Ascending aorta (tissue), 2 donors: ENCODE measurements around the gene CREBBP. TPM values are rescaled to one million over a fixed set of nuclear protein-coding genes. Genes with fewer than 3 reads are reported as not detected.
"Not testable (repeated sequence)": the region's sequence is repeated elsewhere in the genome, so short reads cannot be mapped to it uniquely, and the experiment has no call there.

ENCODE experiments used
- DNase-seq, 2 donors: peaks; one replicate each; pipeline ENCODE4 v3.0.0-alpha.2; 2019; ENCODE audit warnings: low spot score in 2 of 2
- H3K27ac ChIP-seq, 2 donors: fragments of 200-600 bp; sonication (generic); one replicate each; pipeline ENCODE4 v1.5.1; 2016 to 2017; ENCODE audit warnings: mild to moderate bottlenecking in 1 of 2
- H3K27me3 ChIP-seq: fragments of 200-600 bp; sonication (generic); one replicate; pipeline ENCODE4 v1.5.1; 2017
- H3K36me3 ChIP-seq, 2 donors: fragments of 200-600 bp; sonication (generic); one replicate each; pipeline ENCODE4 v1.5.1; 2016
- H3K4me1 ChIP-seq, 2 donors: fragments of 200-600 bp; sonication (generic); one replicate each; pipeline ENCODE4 v1.5.1; 2016 to 2017; ENCODE audit warnings: mild to moderate bottlenecking in 1 of 2
- H3K4me3 ChIP-seq, 2 donors: fragments of 200-600 bp; sonication (generic); one replicate each; pipeline ENCODE4 v1.5.1; 2016 to 2017; ENCODE audit warnings: mild to moderate bottlenecking in 1 of 2
- H3K9me3 ChIP-seq, 2 donors: fragments of 200-600 bp; sonication (generic); one replicate each; pipeline ENCODE4 v1.5.1; 2016
- CTCF ChIP-seq, 3 experiments: fragments of 200-600 bp in 2 of 3; fragments of 450-650 bp in 1 of 3; sonication (generic) in 2 of 3; IDR thresholded peaks; one replicate each; pipeline ENCODE4 v1.5.1; 2016 to 2019; ENCODE audit warnings: antibody characterized with exemption in 3 of 3, mild to moderate bottlenecking in 1 of 3, moderate library complexity in 1 of 3
- intact Hi-C: fragments of 100-400 bp; cut with DNase I; formaldehyde crosslinking; loops from one replicate; pipeline ENCODE4 v1.15.1; 2023
- total RNA-seq: library from RNA; depleted of rRNA; stranded (reverse); fragments of >200 nt; gene quantifications from one replicate; pipeline ENCODE4 v1.1.0, GENCODE V29; 2016

CREBBP gene
- total RNA-seq: 73.7 TPM

DNA sequence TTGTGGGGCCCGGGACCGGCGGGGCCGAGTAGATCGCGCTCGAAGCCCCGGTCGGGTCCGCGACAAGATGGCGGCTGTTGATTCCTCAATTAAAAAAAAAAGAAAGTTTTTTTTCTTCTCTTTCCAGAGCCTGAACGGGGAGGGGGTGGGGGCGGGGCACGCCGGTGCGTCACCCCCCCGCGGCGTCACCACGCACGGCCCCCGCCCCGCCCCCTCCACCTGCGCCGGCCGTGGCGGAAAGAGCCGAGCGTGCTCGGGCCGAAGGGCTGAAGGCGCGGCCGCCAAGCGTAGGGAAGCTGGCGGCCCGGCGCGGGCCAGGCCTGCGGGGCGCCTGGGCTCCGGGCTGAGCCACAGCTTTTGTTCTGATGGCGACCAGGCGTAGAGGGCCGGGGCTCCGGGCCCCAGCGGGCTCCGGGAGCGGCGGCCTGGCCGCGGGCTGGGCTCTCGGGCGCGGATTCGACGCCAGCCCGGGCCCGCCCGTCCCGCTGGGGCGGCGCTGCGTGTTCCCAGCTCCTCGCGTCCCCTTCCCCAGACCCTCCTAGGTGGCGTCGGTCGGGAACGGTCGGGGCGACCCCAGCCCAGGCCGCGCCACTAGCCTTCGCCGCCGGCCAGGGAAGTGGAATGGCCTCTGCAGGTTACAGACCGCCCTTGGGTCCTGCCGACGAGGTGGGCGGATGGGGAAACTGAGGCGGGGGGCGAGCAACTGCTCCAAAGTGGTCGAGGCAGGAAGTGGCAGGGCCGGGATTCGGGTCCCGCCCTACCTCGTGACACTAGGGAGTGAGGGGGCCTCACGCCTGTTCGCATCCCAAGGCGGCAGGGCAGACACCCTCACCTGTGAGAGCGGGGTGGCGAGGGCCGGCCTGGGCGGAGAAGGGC lies at the start of gene CREBBP:
Gene CREBBP (minus strand): TSS at position 91 of the 876 bp plus-strand sequence. CDS start 797 bp downstream, outside the sequence.
- no peak for TF ChIP-seq CTCF (IDR thresholded peaks at IDR 0.05)
- Histone ChIP-seq H3K27me3 (no peaks in the 10 kb centered on the region), H3K4me3 (peak within 1 kb of the TSS; percentile 78 to 100), H3K4me1 (peaks cover 17 to 20% of the 10 kb centered on the region in 2 donors), H3K36me3 (no peaks in the 10 kb centered on the region), H3K9me3 (no peaks in the 10 kb centered on the region), H3K27ac (peak within 1 kb of the TSS; percentile 79 to 92)
- intact Hi-C loops: loop anchor here (1.0 to 5.0 kb wide), 4 partner anchors 66 to 354 kb away; partner anchors contain the start of gene TRAP1
- DNase-seq: peak; percentile 27 to 91

DNA sequence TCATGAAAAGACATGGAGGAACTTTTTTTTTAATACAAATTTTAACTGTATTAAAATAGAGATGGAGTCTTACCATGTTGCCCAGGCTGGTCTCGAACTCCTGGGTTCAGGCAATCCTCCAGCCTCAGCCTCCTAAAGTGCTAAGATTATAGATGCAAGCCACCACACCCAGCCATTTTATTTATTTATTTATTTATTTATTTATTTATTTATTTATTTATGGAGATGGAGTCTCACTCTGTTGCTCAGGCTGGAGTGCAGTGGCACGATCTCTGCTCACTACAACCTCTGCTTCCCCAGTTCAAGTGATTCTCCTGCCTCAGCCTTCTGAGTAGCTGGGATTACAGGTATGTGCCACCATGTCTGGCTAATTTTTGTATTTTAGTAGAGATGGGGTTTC lies 46.6 kb upstream of the CREBBP start:
- H3K4me1 ChIP-seq, H3K9me3 ChIP-seq, H3K27ac ChIP-seq, DNase-seq, intact Hi-C loops, H3K4me3 ChIP-seq, H3K27me3 ChIP-seq, H3K36me3 ChIP-seq: not testable (repeated sequence)

DNA sequence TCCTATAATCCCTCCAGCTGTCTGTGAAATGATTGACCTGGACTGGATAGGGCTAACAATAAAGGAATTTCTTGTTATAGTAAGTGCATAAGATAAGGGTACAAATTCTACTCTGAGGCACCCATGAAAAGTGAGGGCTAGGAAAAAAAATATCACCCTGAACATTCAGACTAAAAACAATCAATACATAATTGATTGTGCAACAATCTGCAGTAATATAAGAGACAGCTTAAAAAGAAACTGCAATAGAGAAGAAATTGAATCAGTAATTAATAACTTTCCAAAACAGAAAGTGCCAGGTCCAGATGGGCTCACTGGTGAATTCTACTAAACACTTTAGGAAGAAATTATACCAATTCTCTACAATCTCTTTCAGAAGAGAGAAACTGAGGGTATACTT lies 44.2 kb upstream of the CREBBP start:
- Histone ChIP-seq H3K9me3 (no peaks in the 10 kb centered on the region), H3K4me3 (no peak overlapping the region), H3K27ac (no peak overlapping the region), H3K4me1 (no peaks in the 10 kb centered on the region), H3K36me3 (no peaks in the 10 kb centered on the region), H3K27me3 (no peaks in the 10 kb centered on the region)
- intact Hi-C loops: no loop called here
- TF ChIP-seq CTCF (IDR thresholded peaks at IDR 0.05): no peak
- no peak for DNase-seq

- Histone ChIP-seq H3K9me3 (no peaks in the 10 kb centered on the region), H3K27me3 (no peaks in the 10 kb centered on the region), H3K4me1 (no peaks in the 10 kb centered on the region), H3K36me3 (no peaks in the 10 kb centered on the region), H3K27ac (no peak overlapping the region), H3K4me3 (no peak overlapping the region)
- TF ChIP-seq CTCF (IDR thresholded peaks at IDR 0.05): no peak
- DNase-seq: no peak
- intact Hi-C loops: no loop called here
These were observed 41.7 kb upstream of the CREBBP start for GRCh38 chr16:3922241-3922640.

- intact Hi-C loops: no loop called here
- Histone ChIP-seq H3K27me3 (no peaks in the 10 kb centered on the region), H3K9me3 (no peaks in the 10 kb centered on the region), H3K27ac (no peak overlapping the region), H3K4me1 (no peaks in the 10 kb centered on the region), H3K4me3 (no peak overlapping the region), H3K36me3 (no peaks in the 10 kb centered on the region)
- TF ChIP-seq CTCF (IDR thresholded peaks at IDR 0.05): no peak
- DNase-seq: no peak
These were observed 39.7 kb upstream of the CREBBP start for GRCh38 chr16:3920206-3920605.

GRCh38 chr16:3919413-3919812 lies 38.9 kb upstream of the CREBBP start:
- DNase-seq: no peak
- no peaks in the 10 kb centered on the region for H3K9me3 ChIP-seq
- no peaks in the 10 kb centered on the region for H3K36me3 ChIP-seq
- H3K27ac ChIP-seq: no peak overlapping the region
- no peaks in the 10 kb centered on the region for H3K4me1 ChIP-seq
- no peak for TF ChIP-seq CTCF (IDR thresholded peaks at IDR 0.05)
- H3K27me3 ChIP-seq: no peaks in the 10 kb centered on the region
- intact Hi-C loops: no loop called here
- H3K4me3 ChIP-seq: no peak overlapping the region
